HG03565 (cell line): Measurements from ENCODE around the gene TOP1.

Source experiments
- ATAC-seq: cut with Tn5 transposase; IDR thresholded peaks from one replicate; pipeline ENCODE4 v1.9.1; 2021; ENCODE audit warnings: mild to moderate bottlenecking, moderate library complexity; ENCODE audit not compliant: unreplicated experiment

The TOP1 gene

DNA sequence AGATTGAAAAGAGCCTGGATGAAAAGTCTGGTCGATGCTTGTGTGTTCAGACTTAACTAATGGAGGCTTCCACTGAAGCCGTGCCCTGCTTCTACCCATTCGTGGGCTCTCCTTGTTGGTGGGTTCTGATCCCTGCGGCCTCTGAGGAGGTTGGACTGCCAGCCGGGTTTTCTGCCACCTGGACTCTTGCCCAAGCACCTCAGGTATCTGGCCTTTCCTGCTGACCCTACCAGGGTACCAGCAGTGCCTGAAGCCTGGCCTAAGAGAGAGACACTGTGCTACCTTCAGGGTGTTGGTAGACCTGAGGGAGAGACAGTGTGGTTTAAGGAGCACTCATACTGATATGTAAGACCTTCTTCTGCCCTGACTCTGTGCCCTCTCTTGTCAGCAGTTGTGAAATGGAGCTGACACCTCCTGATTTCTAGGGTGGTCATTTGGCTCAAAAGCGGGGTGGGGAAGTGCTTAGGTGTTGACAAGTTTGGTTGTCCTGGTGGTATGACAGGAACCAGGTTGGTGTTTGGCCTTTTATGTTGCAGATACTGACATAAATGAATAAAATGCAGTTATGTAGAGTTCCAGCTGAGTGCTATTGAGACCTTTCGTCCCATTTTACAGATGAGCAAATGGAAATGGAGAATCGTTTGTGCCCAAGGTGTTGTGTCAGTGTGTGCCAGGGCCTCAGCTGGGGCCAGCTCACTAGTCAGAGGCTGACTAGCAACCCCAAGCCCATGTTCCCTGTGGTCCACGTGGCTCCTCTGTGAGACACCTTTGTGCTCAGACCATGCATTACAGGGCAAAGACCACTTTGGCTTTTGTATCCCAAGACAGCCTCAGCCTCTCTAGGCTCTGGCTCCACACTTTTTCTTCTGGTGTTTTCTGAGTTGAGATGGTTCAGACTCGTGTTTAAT lies 111.9 kb downstream of the TOP1 start:
- no peak for ATAC-seq

DNA sequence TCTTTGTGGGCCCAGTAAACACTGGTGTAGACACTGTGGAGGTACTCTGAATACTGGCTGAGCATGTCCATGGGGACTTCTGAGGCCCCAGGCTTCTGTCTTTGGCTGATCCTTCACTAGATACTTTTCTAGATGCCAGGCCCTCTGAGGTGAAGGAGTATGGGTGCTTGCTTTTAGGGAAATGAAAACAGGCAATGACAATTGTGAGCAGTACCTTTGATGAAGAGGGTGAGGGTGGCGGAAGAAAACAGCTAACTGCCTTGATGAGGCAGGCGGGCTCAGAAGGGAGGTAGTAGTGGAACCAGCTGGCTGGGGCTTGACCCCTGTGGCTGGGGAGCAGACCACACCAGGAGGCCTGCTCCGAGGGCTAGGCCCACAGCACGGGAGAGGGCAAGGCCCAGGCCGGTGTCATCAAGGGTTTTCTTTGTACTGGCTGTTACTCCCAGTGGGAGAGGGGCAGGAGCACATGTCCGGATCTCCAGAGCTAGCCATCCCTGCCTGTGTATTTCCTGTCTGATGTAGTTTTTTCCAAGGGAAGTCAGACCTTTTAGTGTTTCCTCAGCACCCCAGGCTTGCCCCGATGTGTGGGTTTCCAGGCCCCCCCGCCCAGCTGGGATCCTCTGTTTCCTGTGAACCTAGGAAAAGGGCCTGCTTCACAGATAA lies 112.7 kb downstream of the TOP1 start:
- ATAC-seq: no peak

DNA sequence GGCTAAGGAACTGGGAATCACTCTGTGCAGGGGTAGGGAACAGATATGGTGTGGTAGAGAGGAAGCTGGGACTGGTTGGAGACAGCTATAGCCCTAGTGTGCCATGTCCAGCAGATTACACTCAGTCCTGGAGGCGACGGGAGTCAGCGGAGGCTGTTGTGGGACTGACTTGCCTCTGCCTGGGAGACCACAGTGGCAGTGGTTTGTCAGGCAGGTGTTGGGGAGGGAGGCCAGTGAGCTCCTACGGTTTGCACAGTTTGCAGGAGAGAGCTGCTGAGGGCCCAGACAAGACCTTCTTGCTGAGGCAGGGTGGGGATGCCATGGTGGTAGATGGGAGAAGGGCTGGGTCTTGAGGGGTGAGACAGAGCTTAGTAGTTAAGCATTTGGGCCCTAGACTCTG lies 113.6 kb downstream of the TOP1 start:
- no peak for ATAC-seq

DNA sequence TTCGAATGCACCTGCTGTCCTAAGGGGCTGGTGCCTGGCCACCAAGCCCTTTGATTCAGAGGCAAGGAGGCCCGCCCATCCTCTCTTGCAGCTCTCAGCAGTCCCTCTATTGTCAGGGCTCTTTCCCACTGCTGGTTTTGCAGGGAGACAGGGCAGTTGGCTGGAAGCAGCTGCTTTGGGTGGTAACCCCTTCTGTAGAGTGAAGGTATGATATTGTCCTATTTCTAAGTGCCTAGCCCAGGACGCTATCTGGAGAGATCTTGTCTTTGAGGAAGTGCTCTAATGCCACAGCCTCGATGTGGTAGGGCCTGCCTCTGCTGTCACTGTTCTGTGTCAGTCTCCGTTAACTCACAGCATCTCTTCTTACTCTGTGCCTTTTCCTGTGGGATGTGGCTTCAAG lies 114.3 kb downstream of the TOP1 start:
- no peak for ATAC-seq

DNA sequence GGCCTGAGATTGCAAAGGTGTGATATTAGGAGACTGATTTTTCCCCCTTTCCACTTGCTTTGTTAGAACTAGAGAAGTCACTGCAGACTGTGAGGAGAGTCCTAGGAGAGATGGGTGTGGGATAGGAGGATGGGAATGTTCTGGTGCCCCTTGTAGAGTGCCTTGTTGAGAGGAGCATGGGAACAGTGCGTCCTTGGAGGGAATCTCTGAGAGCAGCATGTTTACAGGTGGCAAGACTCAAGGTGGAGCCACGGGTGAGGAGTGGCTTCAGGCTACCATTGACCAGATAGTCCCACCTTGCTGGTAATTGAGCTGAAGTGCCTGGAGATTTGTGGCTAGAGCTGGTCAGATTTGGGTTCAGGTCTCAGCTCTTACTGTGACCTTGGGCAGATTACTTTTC lies 114.7 kb downstream of the TOP1 start:
- no peak for ATAC-seq

DNA sequence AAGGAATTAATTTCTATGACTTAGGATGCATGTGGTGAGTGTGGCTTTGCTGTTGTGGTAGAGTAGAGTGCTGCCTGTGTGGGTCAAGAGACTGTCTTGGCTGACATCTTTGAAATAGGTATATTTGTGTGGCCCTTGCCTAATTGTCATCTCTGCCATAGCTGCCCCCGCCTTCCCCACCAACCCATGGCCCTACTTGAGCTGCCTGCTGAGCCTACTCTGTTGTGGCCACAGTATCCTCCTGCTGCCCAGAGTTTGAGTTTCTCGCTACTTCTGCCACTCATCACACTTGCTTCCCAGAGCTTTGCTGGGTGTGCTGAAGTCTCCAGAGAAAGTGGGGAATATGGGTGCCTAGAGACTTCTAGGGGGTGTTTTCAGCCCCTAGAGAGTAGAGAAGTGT lies 116.7 kb downstream of the TOP1 start:
- no peak for ATAC-seq

DNA sequence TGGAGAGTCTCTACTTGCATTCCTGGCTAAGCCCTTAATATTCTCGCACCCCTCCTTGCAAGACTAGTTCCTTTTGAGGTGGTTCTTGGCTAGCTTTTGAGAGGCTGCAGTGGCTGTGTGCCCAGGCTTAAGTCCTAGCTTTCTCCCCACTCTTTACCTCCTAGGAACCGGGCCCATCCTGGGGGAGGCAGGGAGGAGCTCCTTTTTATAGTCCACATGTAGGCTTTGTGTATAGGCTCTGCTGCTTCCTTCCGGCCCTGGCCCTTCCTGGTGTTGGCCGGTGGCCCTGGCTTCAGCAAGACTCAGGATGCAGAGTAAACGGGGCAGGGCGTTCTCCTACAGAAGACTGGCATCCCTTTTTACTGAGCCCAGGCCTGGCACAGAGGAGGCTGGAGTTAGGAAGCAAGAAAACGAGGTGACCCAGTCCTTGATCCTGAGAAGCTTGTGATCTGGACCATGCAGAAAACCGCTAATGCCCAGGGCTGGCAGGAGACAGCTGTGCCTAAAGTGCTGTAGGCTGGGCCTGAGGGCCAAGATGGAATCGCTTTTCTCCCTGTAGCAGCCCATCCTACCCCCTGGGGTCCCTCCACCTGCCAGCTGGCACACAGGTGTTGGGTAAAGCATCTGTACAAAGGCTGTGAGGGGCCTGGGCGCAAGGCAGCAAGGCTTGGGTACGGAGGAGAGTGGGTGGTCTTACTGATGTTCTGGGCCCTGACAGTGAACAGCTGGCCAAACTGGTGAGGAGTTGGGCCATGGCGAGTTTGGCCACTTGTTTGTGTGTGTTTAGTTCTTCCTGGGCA lies 117.4 kb downstream of the TOP1 start:
- no peak for ATAC-seq

DNA sequence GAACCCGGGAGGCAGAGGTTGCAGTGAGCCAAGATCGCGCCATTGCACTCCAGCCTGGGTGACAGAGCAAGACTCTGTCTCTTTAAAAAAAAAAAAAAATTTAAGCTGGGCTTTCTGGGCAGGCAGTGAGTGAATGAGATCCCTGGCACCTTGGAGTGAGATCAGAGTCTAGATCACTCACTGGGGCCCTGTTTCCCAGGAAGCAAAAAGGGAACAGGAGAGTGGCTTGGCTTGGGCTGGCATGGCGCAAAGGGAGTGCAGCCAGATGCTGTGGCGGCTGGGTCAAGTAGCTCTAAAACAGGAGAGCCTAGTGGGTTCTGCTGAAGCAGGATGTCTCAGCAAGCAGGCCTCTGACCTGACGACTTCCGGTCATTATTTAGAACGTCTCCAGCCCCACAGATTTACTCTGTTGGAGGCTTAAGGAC lies 119.2 kb downstream of the TOP1 start:
- no peak for ATAC-seq

DNA sequence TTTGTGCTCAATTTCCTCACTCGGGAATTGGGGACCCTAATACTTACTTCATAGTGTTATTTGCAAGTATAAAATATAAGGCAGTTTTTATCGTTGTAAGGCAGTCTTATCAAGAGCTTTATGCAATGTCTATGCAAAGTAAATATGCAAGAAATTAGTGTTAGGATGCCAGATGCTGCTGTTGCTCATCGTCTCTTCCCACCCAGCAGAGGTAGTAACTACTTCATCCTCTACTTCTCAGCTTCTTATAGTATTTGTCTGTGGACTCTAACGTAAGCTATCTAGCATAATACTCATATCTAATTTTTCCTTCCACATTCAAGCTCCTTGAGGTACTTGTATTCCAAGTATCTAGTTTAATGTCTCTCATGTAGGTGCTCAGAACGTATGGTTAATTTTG lies 120.3 kb downstream of the TOP1 start:
- ATAC-seq: no peak

DNA sequence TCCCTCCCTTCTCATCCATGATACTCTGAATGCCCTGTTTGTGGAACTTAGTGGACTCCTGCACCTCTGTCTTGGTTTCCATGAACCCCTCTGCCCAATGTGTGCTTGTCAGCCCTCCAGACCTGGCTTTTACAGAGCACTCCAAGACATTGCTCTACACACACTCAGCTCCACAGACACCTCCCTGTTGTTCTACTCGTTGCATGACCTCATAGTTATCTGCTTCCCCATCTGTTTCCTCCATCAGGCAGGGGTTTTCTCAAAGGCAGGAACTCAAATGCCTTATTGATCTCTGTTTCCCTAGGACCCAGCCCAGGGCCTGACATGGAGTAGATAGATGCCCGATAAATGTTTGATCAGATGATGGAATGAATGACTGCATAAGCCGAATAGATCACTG lies 122.0 kb downstream of the TOP1 start:
- ATAC-seq: no peak

DNA sequence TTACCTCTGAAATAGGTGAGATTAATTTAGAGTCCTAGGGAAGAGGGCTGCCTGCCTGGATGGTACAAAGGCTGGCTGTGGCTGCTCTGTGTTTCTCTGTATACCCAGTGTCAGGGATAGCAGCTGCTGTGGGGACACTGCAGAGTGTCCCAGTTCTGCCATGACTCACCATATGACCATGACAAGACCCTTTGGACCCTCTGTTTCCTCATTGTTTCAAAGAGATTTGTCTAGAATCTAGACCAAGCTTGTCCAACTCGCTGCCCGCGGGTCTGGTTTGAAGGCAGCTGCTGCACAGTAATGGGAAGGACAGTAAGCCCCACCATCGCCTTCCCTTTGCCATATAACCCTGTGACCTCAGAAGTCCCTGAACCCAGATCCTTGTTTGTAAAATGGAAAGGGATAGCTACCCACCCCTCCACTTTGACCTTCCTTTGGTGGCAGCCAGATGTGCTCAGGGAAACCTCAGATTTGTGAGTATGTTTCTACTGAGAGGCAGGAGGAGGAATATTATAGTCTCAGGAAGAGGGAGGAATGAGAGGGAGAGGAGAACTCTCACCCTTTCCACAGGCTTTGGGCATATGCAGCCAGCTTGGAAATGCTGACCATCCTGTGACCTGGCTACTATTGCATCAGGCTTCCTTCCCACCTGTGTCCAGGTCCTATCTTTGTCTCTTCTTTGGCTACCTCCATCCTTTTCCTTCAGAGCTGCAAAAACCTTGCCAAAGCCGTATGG lies 122.7 kb downstream of the TOP1 start:
- no peak for ATAC-seq

DNA sequence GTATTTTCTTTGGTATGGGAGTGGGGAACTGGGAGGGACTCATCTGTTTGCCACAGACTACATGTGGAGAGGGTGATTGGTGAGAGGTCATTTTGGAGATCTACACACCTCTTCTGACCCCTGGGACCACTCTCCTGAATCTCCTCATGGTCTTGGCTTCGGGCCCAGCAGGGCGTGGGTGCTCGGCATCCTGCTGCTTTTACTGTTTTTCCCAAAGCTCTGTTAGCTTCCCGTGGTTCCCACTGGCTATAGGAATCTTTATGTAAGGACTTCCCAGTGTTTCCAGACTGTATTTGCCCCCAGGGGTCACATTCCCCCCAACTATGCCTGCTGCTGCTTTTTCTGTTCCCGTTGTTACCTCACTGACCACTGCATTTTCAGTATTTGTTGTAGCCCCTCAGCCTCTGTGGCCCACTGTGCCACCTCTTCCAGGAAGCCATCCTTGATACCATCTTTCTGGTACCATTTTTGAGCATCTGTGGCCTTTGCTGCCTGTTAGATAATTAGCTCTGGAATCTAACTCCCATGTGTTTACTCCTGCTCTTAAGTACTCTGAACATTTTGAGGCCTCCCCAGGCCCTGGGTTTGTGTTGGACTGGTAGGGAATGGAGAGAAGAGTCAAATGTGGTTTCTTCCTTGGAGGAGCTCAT lies 123.6 kb downstream of the TOP1 start:
- ATAC-seq: no peak

DNA sequence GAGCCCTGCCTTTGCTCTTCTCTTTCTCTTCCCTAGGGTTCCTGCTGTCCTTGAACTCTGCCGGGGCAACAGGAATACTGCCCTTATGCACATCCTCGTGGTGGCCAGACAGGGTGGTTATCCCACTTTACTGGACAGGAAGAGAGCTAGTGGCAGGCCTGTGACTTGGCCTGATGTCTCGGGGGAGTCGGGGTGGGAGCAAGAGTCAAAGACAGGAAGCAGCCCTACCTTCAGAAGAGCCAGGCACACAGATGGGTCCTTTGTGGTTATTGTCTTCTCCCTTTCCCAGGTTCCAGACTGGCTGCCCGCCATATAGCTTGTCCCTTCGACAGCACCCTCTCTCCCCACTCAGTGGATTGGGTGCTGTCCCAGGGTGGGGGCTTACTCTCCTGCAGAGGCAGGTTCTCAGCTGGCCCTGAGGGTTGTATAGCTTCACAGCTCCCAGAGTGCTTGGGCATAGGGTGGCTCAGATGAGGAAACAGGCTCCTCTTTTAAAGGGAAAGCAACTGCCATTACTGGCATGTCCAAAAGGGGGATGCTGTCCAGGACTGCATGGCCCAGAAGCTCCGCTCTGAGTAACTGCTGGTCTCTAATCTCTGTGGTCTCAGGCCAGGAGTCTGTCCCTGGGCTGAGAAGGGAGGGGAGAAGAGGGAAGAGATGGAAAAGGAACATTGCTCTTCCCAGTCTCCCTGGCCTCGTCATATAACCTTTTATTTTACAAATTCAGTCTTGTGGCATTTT lies 126.0 kb downstream of the TOP1 start:
- no peak for ATAC-seq

DNA sequence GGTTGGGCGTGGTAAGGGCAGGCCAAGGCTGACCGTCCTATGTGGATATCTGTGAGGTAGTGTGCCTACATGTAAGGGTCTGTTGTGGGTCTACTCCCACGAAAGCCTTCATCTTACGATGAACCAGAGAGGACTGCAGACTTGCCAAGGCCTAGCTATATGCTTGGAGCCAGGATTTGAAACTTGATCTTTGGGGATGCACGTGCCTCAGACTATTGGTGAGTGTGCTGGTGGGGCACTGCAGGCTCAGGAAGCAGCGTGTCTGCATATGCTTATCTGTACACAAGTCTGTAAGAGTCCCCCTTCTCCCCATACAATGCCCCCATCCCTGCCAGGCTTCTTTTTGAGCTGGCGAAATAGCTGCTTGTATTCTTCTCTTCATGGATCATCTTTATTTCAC lies 126.6 kb downstream of the TOP1 start:
- no peak for ATAC-seq

DNA sequence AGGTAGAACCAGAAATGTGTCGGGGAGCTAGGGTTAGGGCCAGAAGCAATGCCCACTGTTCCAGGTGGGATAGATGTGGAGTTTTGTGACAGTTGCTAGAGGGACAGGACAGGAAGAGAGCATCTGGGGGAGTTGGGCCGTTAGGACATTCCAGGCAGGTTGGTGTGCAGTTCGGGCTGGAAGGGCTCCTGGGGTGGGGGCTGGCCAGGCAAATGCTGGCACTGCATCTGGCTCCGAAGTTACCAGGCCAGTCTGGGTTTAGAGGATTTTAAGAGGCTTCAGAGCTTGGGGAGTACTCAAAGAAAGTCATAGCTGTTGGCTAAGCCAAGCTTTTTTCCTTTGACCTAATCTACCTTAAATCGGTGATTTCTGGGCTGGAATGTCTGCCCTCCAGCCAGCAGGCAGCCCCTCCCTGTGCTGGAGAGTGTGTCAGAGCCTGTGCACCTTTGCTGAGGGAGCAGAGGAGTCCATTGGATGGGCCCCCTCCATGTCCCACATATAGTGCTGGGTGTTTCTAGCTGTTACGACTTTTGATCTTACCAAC lies 129.5 kb downstream of the TOP1 start:
- no peak for ATAC-seq

DNA sequence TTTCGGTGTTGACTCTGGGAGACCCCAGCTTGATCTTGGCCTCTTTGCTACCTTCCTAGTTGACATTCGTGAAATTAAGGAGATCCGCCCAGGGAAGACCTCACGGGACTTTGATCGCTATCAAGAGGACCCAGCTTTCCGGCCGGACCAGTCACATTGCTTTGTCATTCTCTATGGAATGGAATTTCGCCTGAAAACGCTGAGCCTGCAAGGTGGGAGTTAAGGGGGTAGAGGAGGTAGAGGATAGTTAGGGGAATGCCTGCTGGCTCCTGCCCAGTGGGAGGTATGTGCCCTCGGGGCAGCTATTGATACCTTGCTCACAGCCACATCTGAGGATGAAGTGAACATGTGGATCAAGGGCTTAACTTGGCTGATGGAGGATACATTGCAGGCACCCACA lies 130.9 kb downstream of the TOP1 start:
- no peak for ATAC-seq

DNA sequence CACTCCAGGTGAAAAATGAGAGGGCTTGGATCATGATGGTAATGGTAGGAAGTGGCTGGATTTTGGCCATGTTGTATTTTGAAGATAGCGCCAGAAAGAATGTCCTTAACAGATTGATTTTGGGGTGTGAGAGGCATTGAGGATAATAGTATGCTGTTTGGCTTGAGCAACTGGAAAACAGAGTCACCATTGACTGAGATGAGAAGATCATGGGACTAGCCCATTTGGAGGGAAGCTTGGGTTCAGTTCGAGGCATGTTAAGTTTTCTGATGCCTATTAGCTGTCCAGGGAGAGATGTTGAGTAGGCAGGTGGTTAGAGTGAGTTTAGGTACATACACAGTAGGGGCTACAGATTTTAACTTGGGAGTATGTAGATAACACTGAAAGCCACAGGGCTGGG lies 132.1 kb downstream of the TOP1 start:
- no peak for ATAC-seq

DNA sequence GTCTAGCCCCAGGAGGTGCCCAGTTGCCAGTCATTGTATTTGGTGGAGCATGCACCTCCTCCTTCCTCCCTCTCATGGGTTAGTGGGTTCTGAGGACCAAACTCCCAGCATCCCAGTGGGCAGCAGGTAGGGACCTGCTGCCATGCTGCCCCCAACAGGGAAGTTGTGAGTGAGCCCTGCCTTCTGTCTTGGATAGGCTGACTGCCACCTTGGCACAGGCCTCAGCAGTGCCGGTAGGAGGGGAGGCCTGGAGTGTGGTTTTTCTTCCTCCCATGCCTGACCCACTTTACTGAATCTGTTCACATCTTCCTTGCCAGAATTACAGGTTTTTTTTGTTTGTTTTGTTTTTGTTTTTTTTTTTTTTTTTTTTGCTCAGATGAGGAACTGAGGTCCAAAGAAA lies 133.3 kb downstream of the TOP1 start:
- ATAC-seq: no peak

DNA sequence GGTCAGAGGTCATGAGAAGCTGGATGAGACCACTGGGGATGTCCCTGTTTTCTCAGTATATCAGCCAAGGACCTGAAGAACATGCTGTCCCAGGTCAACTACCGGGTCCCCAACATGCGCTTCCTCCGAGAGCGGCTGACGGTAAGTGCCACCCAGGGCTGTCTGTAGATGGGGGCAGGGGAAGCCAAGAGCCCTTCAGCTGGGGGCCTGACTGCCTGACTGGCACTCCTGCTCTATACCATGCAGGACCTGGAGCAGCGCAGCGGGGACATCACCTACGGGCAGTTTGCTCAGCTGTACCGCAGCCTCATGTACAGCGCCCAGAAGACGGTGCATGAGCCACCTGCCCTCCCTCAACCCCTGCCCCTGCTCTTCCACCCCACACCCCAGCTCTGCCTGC lies 133.8 kb downstream of the TOP1 start:
- ATAC-seq: no peak

DNA sequence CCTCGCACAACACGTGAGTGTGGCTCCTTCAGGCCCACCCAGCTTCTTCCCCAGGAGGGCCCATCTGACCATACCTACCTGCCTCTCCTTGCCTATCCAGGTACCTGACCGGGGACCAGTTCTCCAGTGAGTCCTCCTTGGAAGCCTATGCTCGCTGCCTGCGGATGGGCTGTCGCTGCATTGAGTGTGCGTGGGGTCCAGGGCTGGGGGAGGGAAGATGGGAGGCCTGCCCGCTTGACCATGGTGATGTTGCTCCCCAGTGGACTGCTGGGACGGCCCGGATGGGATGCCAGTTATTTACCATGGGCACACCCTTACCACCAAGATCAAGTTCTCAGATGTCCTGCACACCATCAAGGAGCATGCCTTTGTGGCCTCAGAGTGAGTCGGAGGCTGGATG lies 135.2 kb downstream of the TOP1 start:
- no peak for ATAC-seq
